AG04450 (cell line): ENCODE results near the gene NPY1R. TPM values are rescaled to one million over a fixed set of nuclear protein-coding genes. Genes with fewer than 3 reads are reported as not detected.

Source experiments
- CTCF ChIA-PET: fragments of 300-600, 350-600 bp; formaldehyde crosslinking; extraction: SDS; loops from one replicate; lab custom pipeline; 2022; ENCODE audit warnings: antibody characterized with exemption, inconsistent platforms; lab: Charles Lee
- POLR2A ChIA-PET: fragments of 350-600 bp; formaldehyde crosslinking; extraction: SDS; loops from one replicate; lab custom pipeline; 2021; ENCODE audit warnings: antibody characterized with exemption, inconsistent platforms; lab: Yijun Ruan, JAX
- DNase-seq: peaks from one replicate; pipeline ENCODE4 v3.0.0-alpha.2; 2011; ENCODE audit warnings: low read depth, low spot score
- H3K27ac ChIP-seq: one replicate; pipeline ENCODE4 v1.5.1; 2012; ENCODE audit warnings: low read depth, low read length, control low read depth
- H3K27me3 ChIP-seq: one replicate; pipeline ENCODE4 v1.6.0; 2012; ENCODE audit warnings: low read length; ENCODE audit not compliant: control insufficient read depth, insufficient read depth
- H3K4me3 ChIP-seq: 2 replicates; pipeline ENCODE4 v1.5.1; 2011; ENCODE audit warnings: mild to moderate bottlenecking, low read depth, low read length, control low read depth
- H3K9me3 ChIP-seq: 2 replicates; pipeline ENCODE4 v1.5.1; 2012; ENCODE audit warnings: low read length; ENCODE audit not compliant: control insufficient read depth, insufficient read depth
- CTCF ChIP-seq: IDR thresholded peaks from 2 replicates; pipeline ENCODE4 v1.5.1; 2011; ENCODE audit warnings: low read depth, low read length, control low read depth, inconsistent platforms
- polyA plus RNA-seq: library from polyadenylated mRNA; depleted of rRNA; stranded (reverse); fragments of >200 nt; gene quantifications from 2 replicates; pipeline ENCODE4 v1.2.3, GENCODE V29; 2011

The NPY1R gene
- polyA plus RNA-seq, 1 experiment, result not detected

GRCh38 chr4:163367651-163368050 lies 35.3 kb upstream of the NPY1R start:
- Histone ChIP-seq H3K27me3 (no peaks in the 10 kb centered on the region), H3K4me3 (no peak overlapping the region), H3K9me3 (no peaks in the 10 kb centered on the region), H3K27ac (no peak overlapping the region)
- TF ChIP-seq CTCF, result no peak
- CTCF ChIA-PET, result no interaction called here
- DNase-seq, result no peak
- POLR2A ChIA-PET, result no interaction called here

- no peak for TF ChIP-seq CTCF
- ChIA-PET CTCF (interaction anchor here (1.2 to 1.3 kb wide), 2 partner anchors 23 to 24 kb away, joined by 3 read pairs; partner anchors contain the start of gene NPY1R), POLR2A (no interaction called here)
- Histone ChIP-seq H3K27me3 (no peaks in the 10 kb centered on the region), H3K9me3 (no peaks in the 10 kb centered on the region), H3K27ac (no peak overlapping the region), H3K4me3 (no peak overlapping the region)
- DNase-seq, result no peak
Measured at GRCh38 chr4:163356104-163356503, 23.7 kb upstream of the NPY1R start.

GRCh38 chr4:163353054-163353453 lies 20.7 kb upstream of the NPY1R start:
- no peak for TF ChIP-seq CTCF
- no peak for DNase-seq
- Histone ChIP-seq H3K27ac (no peak overlapping the region), H3K4me3 (no peak overlapping the region), H3K9me3 (no peaks in the 10 kb centered on the region), H3K27me3 (no peaks in the 10 kb centered on the region)
- ChIA-PET CTCF (no interaction called here), POLR2A (no interaction called here)

- Histone ChIP-seq H3K9me3 (no peaks in the 10 kb centered on the region), H3K4me3 (no peak overlapping the region), H3K27me3 (no peaks in the 10 kb centered on the region), H3K27ac (no peak overlapping the region)
- no peak for TF ChIP-seq CTCF
- DNase-seq, result no peak
- POLR2A ChIA-PET, result no interaction called here
- CTCF ChIA-PET, result no interaction called here
Measured at GRCh38 chr4:163350672-163351071, 18.3 kb upstream of the NPY1R start.

- ChIA-PET POLR2A (no interaction called here), CTCF (no interaction called here)
- peaks cover 10% of the 10 kb centered on the region for H3K27me3 ChIP-seq
- no peaks in the 10 kb centered on the region for H3K9me3 ChIP-seq
- TF ChIP-seq CTCF, result no peak
- H3K27ac ChIP-seq, result no peak overlapping the region
- no peak overlapping the region for H3K4me3 ChIP-seq
- DNase-seq, result no peak
Measured at GRCh38 chr4:163344147-163345125, 12.0 kb upstream of the NPY1R start.
